GM12878 (cell line): Measurements from ENCODE around the gene FAM222A. TPM values are rescaled to one million over a fixed set of nuclear protein-coding genes. Genes with fewer than 3 reads are reported as not detected.

ENCODE experiments used
- ATAC-seq: fragments of 200-7000 bp; cut with Tn5 transposase; 3 replicates; pipeline ENCODE4 v1.9.1; 2020; ENCODE audit warnings: mild to moderate bottlenecking, moderate library complexity
- BruUV-seq: library from RNA; stranded (reverse); fragments of 400-500 nt; replicated peaks from 2 replicates; lab custom pipeline; 2021; lab: Mats Ljungman, UMichigan
- CTCF ChIA-PET: fragments of 300-600 bp; sonication (Branson Sonifier 250); formaldehyde crosslinking; extraction: SDS; loops from one replicate; lab custom pipeline; 2021; ENCODE audit warnings: inconsistent platforms; lab: Yijun Ruan, JAX
- POLR2A ChIA-PET: fragments of 350-600 bp; formaldehyde crosslinking; extraction: SDS; loops from one replicate; lab custom pipeline; 2021; ENCODE audit warnings: inconsistent platforms; lab: Charles Lee
- RAD21 ChIA-PET: fragments of 300-600 bp; sonication (Branson Sonifier 250); formaldehyde crosslinking; loops from one replicate; lab custom pipeline; 2023; ENCODE audit warnings: antibody characterized with exemption; ENCODE audit not compliant: unreplicated experiment; lab: Charles Lee
- SMC1A ChIA-PET: fragments of 300-600 bp; sonication (Branson Sonifier 250); formaldehyde crosslinking; loops from one replicate; lab custom pipeline; 2023; ENCODE audit not compliant: unreplicated experiment, uncharacterized antibody; lab: Charles Lee
- DNase-seq: peaks from one replicate; pipeline ENCODE4 v3.0.0-alpha.2; 2011; ENCODE audit warnings: low read depth, low spot score
- FAIRE-seq: peaks from 3 replicates; lab custom pipeline; 2011; peaks lifted over from hg19 to GRCh38; lab: Jason Lieb, UNC
- H2AFZ ChIP-seq: 2 replicates; pipeline ENCODE4 v1.6.0; 2011; ENCODE audit warnings: low read depth, low read length, control low read depth; ENCODE audit not compliant: control insufficient read depth
- H3K27ac ChIP-seq: 2 replicates; pipeline ENCODE4 v1.5.1; 2011; ENCODE audit warnings: control low read depth; ENCODE audit not compliant: control insufficient read depth, insufficient read depth
- H3K27me3 ChIP-seq, 2 experiments: replicated peaks in 1 of 2; 2 replicates each; pipeline versions ENCODE4 v1.6.0 to v1.6.1; 2011; ENCODE audit warnings: low read length in 1 of 2; ENCODE audit not compliant: control insufficient read depth in 2 of 2, insufficient read depth in 2 of 2
- H3K36me3 ChIP-seq, 2 experiments: 2 replicates each; pipeline ENCODE4 v1.5.1; 2011; ENCODE audit warnings: low read length in 1 of 2; ENCODE audit not compliant: control insufficient read depth in 2 of 2, insufficient read depth in 2 of 2
- H3K4me1 ChIP-seq: 2 replicates; pipeline ENCODE4 v1.6.1; 2011; ENCODE audit warnings: mild to moderate bottlenecking, low read length, moderate library complexity, mixed read lengths; ENCODE audit not compliant: control insufficient read depth, insufficient read depth
- H3K4me2 ChIP-seq: 2 replicates; pipeline ENCODE4 v1.6.0; 2011; ENCODE audit warnings: control low read depth; ENCODE audit not compliant: control insufficient read depth, insufficient read depth
- H3K4me3 ChIP-seq: fragments of 200-600 bp; sonication (generic); 2 replicates; pipeline ENCODE4 v1.5.1; 2016
- H3K79me2 ChIP-seq: 2 replicates; pipeline ENCODE4 v1.6.0; 2011; ENCODE audit warnings: low read length; ENCODE audit not compliant: control insufficient read depth, insufficient read depth
- H3K9ac ChIP-seq: 2 replicates; pipeline ENCODE4 v1.8.0; 2011; ENCODE audit warnings: low read length, control low read depth, mixed read lengths; ENCODE audit not compliant: control insufficient read depth, insufficient read depth
- H3K9me3 ChIP-seq: replicated peaks from 3 replicates; pipeline ENCODE4 v1.5.1; 2011; ENCODE audit warnings: mild to moderate bottlenecking, low read length; ENCODE audit not compliant: control insufficient read depth, insufficient read depth
- H4K20me1 ChIP-seq: 2 replicates; pipeline ENCODE4 v1.6.0; 2011; ENCODE audit not compliant: control insufficient read depth, insufficient read depth
- ATF7 ChIP-seq: fragments of 450-650 bp; IDR thresholded peaks from 2 replicates; pipeline ENCODE4 v1.6.1; 2016; ENCODE audit warnings: low read depth, mild to moderate bottlenecking
- HDGF ChIP-seq: fragments of 450-650 bp; IDR thresholded peaks from 2 replicates; pipeline ENCODE4 v1.6.1; 2016; ENCODE audit warnings: antibody characterized with exemption
- IRF3 ChIP-seq: fragments of 450-650 bp; IDR thresholded peaks from 2 replicates; pipeline ENCODE4 v1.6.1; 2014; ENCODE audit warnings: mild to moderate bottlenecking
- MLLT1 ChIP-seq: fragments of 450-650 bp; IDR thresholded peaks from 2 replicates; pipeline ENCODE4 v1.6.1; 2016; ENCODE audit warnings: mild to moderate bottlenecking
- SIN3A ChIP-seq: IDR thresholded peaks from 2 replicates; pipeline ENCODE4 v1.6.1; 2012; ENCODE audit warnings: low read depth, low read length, improper control_type of control experiment
- SUZ12 ChIP-seq: fragments of 200-600 bp; sonication (generic); IDR thresholded peaks from one replicate; pipeline ENCODE4 v1.6.1; 2018; ENCODE audit warnings: antibody characterized with exemption, mild to moderate bottlenecking; ENCODE audit not compliant: unreplicated experiment
- TAF1 ChIP-seq: IDR thresholded peaks from 2 replicates; pipeline ENCODE4 v1.6.1; 2011; ENCODE audit warnings: mild to moderate bottlenecking, low read depth, low read length, borderline replicate concordance
- TCF12 ChIP-seq: IDR thresholded peaks from 2 replicates; pipeline ENCODE4 v1.6.1; 2011; ENCODE audit warnings: low read depth, mild to moderate bottlenecking, low read length
- TCF3 ChIP-seq: IDR thresholded peaks from 2 replicates; pipeline ENCODE4 v1.6.1; 2012; ENCODE audit warnings: low read depth, mild to moderate bottlenecking, low read length, borderline replicate concordance; ENCODE audit not compliant: insufficient read depth
- ZNF24 ChIP-seq: fragments of 450-650 bp; IDR thresholded peaks from 2 replicates; pipeline ENCODE4 v1.6.1; 2017; ENCODE audit warnings: antibody characterized with exemption, mild to moderate bottlenecking
- WGBS: methylation state at CpG from one replicate; pipeline ENCODE4 v1.1.6; 2016; ENCODE audit warnings: low lambda C conversion rate; ENCODE audit not compliant: insufficient replicate concordance, insufficient coverage; ENCODE audit errors: missing lambda C conversion rate; 5-methylcytosine and 5-hydroxymethylcytosine counted together
- in situ Hi-C: fragments of 300-500 bp; cut with MboI; formaldehyde crosslinking; loops from 9 replicates; pipeline ENCODE4 v1.14.3; 2018; ENCODE audit warnings: mixed read lengths
- intact Hi-C: fragments of 100-400 bp; cut with micrococcal nuclease; formaldehyde crosslinking; loops from one replicate; pipeline ENCODE4 v1.14.2; 2022; ENCODE audit not compliant: unreplicated experiment
- polyA plus RNA-seq, 11 experiments: library from polyadenylated mRNA; depleted of rRNA in 4 of 11; unstranded in 6 of 11; stranded (reverse) in 5 of 11; fragments of >200 nt; fragmentation: Nextera tagmentation in 4 of 11; fragmentation: Illumina TruSeq in 1 of 11; extraction: Ambion mirVana in 4 of 11; extraction: Trizol in 1 of 11; gene quantifications; 1 replicate in 1 of 11; 2 replicates in 10 of 11; pipeline versions ENCODE4 v1.2.1 to v1.2.3, GENCODE V29; 2011 to 2016; ENCODE audit warnings: inconsistent platforms in 2 of 11, missing spikeins in 2 of 11, low read depth in 1 of 11
- total RNA-seq, 4 experiments: library from RNA; depleted of rRNA in 3 of 4; stranded (reverse); fragments of >200 nt in 3 of 4; fragmentation: Illumina TruSeq in 1 of 4; extraction: Trizol in 1 of 4; gene quantifications; 2 replicates each; pipeline versions ENCODE4 v1.2.1 to v1.2.3, GENCODE V29; 2013 to 2021
- TF ChIP-seq, protein P1 (sequence below): fragments of 150-350 bp; IDR thresholded peaks from 2 replicates; pipeline ENCODE4 v1.6.1; 2016; ENCODE audit warnings: low read depth, low read length

FAM222A gene
- total and polyA plus RNA-seq, 10 of the 15 experiments (the other 5 are each of a cell fraction or from before 2014, with no cell fraction given), result 0.04 to 0.49 (median 0.14) TPM; not detected in 3

- ChIA-PET POLR2A (no interaction called here), RAD21 (no interaction called here), CTCF (no interaction called here), SMC1A (no interaction called here)
- no peak overlapping the region for H3K4me2 ChIP-seq
- in situ Hi-C loops, result no loop called here
- intact Hi-C loops, result no loop called here
- TF ChIP-seq MLLT1, result no peak
- no peak for TF ChIP-seq TCF12
- TF ChIP-seq SUZ12, result no peak
- no peaks in the 10 kb centered on the region for H3K79me2 ChIP-seq
- no peak for DNase-seq
- no peaks in the 10 kb centered on the region for H4K20me1 ChIP-seq
- FAIRE-seq, result no peak
- H3K4me3 ChIP-seq, result no peak overlapping the region
- H3K27ac ChIP-seq, result no peak overlapping the region
- WGBS, result 6% methylated on average over 14 of the region's 14 CpGs
- no peak overlapping the region for H2AFZ ChIP-seq
- no peaks in the 10 kb centered on the region for H3K4me1 ChIP-seq
- H3K27me3 ChIP-seq, result no peaks in the 10 kb centered on the region; a peak in 1 of 4 replicates
- no peaks in the 10 kb centered on the region for H3K9me3 ChIP-seq
- no peak overlapping the region for H3K9ac ChIP-seq
- no TSS peak for BruUV-seq
- no peak for ATAC-seq
- no peaks in the 10 kb centered on the region for H3K36me3 ChIP-seq
Observed at GRCh38 chr12:109727746-109728726, 14.4 kb downstream of the FAM222A start.

DNA sequence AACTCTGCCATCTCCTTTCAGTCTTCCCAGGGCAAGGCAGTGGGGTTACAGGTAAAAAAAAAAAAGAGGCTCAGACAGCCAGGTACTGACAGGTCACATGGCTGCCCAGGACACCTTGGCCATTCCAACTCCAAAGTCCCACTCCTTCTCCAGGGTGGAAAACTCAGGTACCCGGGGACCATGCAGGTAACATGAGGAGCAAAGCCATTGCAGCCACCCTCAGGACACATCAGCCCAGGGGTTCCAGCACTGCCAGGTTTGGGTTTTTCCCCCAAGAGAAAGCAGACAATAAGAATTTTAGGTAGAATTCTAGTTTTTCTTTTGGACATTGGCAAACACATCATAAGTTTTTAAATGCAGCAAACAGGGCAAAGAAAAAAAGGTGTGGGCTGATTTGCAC lies 15.3 kb downstream of the FAM222A start:
- FAIRE-seq, result no peak
- RAD21 ChIA-PET, result no interaction called here
- H3K27ac ChIP-seq, result no peak overlapping the region
- BruUV-seq, result no TSS peak
- no peak overlapping the region for H3K4me3 ChIP-seq
- no peak overlapping the region for H3K9ac ChIP-seq
- SMC1A ChIA-PET, result no interaction called here
- H3K79me2 ChIP-seq, result no peaks in the 10 kb centered on the region
- H3K27me3 ChIP-seq, result no peaks in the 10 kb centered on the region; a peak in 1 of 4 replicates
- no peaks in the 10 kb centered on the region for H4K20me1 ChIP-seq
- CTCF ChIA-PET, result no interaction called here
- H3K36me3 ChIP-seq, result no peaks in the 10 kb centered on the region
- WGBS, result 53% methylated on average over 1 of the region's 1 CpG
- in situ Hi-C loops (no loop called here), intact Hi-C loops (no loop called here)
- no peak overlapping the region for H2AFZ ChIP-seq
- H3K9me3 ChIP-seq, result no peaks in the 10 kb centered on the region
- POLR2A ChIA-PET, result no interaction called here
- no peaks in the 10 kb centered on the region for H3K4me1 ChIP-seq
- DNase-seq, result no peak
- no peak overlapping the region for H3K4me2 ChIP-seq
- no peak for ATAC-seq
- no peak for TF ChIP-seq SIN3A
- no peak for TF ChIP-seq ATF7
- TF ChIP-seq TCF3, result no peak
- TF ChIP-seq ZNF24, result no peak
- TF ChIP-seq TAF1, result no peak
- TF ChIP-seq, protein P1, sequence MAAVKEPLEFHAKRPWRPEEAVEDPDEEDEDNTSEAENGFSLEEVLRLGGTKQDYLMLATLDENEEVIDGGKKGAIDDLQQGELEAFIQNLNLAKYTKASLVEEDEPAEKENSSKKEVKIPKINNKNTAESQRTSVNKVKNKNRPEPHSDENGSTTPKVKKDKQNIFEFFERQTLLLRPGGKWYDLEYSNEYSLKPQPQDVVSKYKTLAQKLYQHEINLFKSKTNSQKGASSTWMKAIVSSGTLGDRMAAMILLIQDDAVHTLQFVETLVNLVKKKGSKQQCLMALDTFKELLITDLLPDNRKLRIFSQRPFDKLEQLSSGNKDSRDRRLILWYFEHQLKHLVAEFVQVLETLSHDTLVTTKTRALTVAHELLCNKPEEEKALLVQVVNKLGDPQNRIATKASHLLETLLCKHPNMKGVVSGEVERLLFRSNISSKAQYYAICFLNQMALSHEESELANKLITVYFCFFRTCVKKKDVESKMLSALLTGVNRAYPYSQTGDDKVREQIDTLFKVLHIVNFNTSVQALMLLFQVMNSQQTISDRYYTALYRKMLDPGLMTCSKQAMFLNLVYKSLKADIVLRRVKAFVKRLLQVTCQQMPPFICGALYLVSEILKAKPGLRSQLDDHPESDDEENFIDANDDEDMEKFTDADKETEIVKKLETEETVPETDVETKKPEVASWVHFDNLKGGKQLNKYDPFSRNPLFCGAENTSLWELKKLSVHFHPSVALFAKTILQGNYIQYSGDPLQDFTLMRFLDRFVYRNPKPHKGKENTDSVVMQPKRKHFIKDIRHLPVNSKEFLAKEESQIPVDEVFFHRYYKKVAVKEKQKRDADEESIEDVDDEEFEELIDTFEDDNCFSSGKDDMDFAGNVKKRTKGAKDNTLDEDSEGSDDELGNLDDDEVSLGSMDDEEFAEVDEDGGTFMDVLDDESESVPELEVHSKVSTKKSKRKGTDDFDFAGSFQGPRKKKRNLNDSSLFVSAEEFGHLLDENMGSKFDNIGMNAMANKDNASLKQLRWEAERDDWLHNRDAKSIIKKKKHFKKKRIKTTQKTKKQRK, result no peak
- TF ChIP-seq IRF3, result no peak
- TF ChIP-seq HDGF, result no peak
